ENCODE data around the gene MAK. TPM values are rescaled to one million over a fixed set of nuclear protein-coding genes. Genes with fewer than 3 reads are reported as not detected.
"Not testable (repeated sequence)": the region's sequence is repeated elsewhere in the genome, so short reads cannot be mapped to it uniquely, and the experiment has no call there.

The MAK gene, protein sequence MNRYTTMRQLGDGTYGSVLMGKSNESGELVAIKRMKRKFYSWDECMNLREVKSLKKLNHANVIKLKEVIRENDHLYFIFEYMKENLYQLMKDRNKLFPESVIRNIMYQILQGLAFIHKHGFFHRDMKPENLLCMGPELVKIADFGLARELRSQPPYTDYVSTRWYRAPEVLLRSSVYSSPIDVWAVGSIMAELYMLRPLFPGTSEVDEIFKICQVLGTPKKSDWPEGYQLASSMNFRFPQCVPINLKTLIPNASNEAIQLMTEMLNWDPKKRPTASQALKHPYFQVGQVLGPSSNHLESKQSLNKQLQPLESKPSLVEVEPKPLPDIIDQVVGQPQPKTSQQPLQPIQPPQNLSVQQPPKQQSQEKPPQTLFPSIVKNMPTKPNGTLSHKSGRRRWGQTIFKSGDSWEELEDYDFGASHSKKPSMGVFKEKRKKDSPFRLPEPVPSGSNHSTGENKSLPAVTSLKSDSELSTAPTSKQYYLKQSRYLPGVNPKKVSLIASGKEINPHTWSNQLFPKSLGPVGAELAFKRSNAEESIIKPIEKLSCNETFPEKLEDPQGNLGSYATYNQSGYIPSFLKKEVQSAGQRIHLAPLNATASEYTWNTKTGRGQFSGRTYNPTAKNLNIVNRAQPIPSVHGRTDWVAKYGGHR
- polyA plus RNA-seq: 0.36 TPM
- long read RNA-seq, donor 1: 0 reads
- long read RNA-seq, donor 2: 0 reads
- long read RNA-seq, donor 3: 0 reads
- long read RNA-seq, donor 4, partial matches to known transcripts: 0 of 9 reads
- long read RNA-seq, donor 4, other reads (novel, unspliced or antisense): 9 of 9 reads
- long read RNA-seq, donor 5: 0 reads
- long read RNA-seq, donor 6: 0 reads
- long read RNA-seq, donor 7: 0 reads
- long read RNA-seq, donor 8: 0 reads
- long read RNA-seq, donor 9: 0 reads
- long read RNA-seq, donor 10: 0 reads
- long read RNA-seq, donor 11: 0 reads

DNA sequence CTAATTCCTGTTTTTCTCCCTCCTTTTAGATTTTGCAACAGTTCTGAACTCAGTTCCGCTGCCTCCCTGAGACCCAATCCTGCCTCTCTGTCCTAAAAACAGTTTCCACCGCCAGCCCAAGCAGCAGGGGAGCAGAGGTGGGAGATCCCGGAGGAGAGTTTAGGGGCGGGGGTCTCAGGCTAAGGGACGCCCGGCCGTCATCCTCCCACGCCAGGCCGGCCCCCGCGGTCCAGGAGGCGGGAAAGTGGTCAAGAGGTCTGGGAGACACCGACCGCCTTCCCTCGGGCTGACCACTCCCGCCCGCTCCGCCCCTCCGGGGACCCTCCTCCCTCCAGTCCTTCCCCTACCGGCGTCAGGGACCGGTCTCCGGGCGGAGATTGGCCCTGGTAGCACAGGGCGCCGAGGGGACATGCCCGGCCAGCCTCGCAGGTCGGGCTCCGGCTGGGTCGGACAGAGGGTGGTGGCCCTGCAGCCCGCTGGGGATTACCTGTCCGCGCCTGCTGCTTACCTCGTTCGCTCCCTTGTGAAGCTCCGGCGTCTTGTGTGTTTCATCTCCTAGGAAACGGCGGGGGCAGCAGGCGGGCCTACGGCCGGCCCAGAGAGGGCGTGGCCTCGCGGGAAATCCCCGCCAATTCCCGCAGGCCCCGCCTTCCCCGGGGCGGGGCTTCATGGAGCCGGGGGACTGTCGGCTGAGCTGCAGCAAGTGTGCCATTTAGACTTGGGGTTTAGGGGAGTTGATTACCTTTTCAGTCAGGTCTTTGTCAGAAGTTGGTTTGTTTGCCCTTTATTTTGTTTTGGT lies at the start of gene MAK:
TSS of gene MAK (minus strand) at position 545 of the 799 bp plus-strand sequence. CDS start 7,891 bp downstream, outside the sequence.
- Histone ChIP-seq H3K36me3 (ENCODE audit: control insufficient read depth, insufficient read depth, low read length) (no peaks in the 10 kb centered on the region), H3K27ac (ENCODE audit: low read length) (no peak within 1 kb of the TSS), H3K4me1 (ENCODE audit: control insufficient read depth, insufficient read depth, low read length) (peaks cover 7% of the 10 kb centered on the region), H3K4me3 (ENCODE audit: low read length) (peak within 1 kb of the TSS; percentile 61), H3K27me3 (ENCODE audit: control insufficient read depth, insufficient read depth, low read length) (peaks cover 31% of the 10 kb centered on the region), H3K9me3 (ENCODE audit: control insufficient read depth, low read depth, low read length) (peaks cover 16% of the 10 kb centered on the region)
- WGBS (ENCODE audit: insufficient coverage, low lambda C conversion rate): no CpG with 5 or more reads among the region's 53 CpGs
- DNase-seq: peak; percentile 87 to 93

DNA sequence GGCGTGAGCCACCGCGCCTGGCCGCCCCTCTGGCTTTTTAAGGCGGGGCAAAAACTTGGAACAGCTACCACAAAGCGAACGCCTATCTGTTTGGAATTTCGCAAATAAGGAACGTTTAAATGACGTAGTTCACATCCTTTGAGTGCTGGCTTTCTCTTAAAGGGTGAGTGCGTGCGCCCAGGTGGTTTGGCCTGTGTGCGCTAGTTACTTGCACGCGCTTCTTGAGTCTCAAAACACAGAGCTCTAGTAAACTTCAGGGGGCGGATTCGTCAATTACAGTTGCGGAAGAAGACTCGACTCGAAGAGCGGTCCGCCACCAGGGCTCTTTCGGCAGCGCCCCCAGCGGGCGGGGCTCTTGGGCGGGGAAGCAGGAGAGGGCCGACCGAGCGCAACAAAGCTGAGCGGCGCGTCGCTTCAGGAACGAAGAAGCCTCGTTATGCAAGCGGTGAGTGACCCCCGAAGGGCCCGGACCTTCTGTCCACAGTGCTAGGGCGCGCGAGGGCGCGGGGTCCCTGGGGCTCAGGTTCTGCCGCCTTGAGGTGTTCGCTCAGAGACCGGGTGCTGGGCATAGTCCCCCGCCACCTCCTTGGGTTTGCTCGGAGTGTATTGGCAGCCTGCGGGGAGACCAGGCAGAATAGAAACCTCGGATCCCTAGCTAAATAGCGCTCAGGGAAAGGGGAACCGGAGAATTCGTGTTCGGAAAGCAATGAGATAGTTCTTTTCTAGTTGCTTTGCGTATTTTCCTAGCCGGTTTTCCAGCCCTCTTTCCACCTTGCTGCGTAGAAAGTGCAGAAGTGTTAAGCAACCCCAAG lies 48.6 kb upstream of the MAK start, which contains the start of gene SYCP2L:
TSS of gene SYCP2L (plus strand) at position 362 of the 812 bp plus-strand sequence. CDS start at position 437, 75 bp downstream.
- Histone ChIP-seq H3K9me3 (ENCODE audit: control insufficient read depth, low read depth, low read length) (peaks cover 9% of the 10 kb centered on the region), H3K27me3 (ENCODE audit: control insufficient read depth, insufficient read depth, low read length) (peaks cover 60% of the 10 kb centered on the region), H3K27ac (ENCODE audit: low read length) (no peak within 1 kb of the TSS), H3K36me3 (ENCODE audit: control insufficient read depth, insufficient read depth, low read length) (no peaks in the 10 kb centered on the region), H3K4me1 (ENCODE audit: control insufficient read depth, insufficient read depth, low read length) (peaks cover 4% of the 10 kb centered on the region), H3K4me3 (ENCODE audit: low read length) (peak within 1 kb of the TSS; percentile 37)
- no CpG with 5 or more reads among the region's 58 CpGs for WGBS (ENCODE audit: insufficient coverage, low lambda C conversion rate)
- DNase-seq: peak; percentile 33 to 52

DNA sequence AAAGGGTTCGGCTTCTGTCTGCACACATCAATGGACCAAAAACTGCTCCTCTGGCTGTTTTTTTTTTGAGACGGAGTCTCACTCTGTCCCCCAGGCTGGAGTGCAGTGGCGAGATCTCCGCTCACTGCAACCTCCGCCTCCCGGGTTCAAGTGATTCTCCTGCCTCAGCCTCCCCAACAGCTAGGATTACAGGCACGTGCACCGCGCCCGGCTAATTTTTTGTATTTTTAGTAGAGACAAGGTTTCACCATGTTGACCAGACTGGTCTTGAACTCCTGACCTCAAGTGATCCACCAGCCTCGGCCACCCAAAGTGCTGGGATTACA lies 48.0 kb upstream of the MAK start:
- not testable (repeated sequence) for H3K36me3 ChIP-seq (ENCODE audit: control insufficient read depth, insufficient read depth, low read length); H3K9me3 ChIP-seq (ENCODE audit: control insufficient read depth, low read depth, low read length); DNase-seq; H3K4me3 ChIP-seq (ENCODE audit: low read length); H3K4me1 ChIP-seq (ENCODE audit: control insufficient read depth, insufficient read depth, low read length); H3K27ac ChIP-seq (ENCODE audit: low read length)
- WGBS (ENCODE audit: insufficient coverage, low lambda C conversion rate): no CpG with 5 or more reads among the region's 11 CpGs
- peaks cover 65% of the 10 kb centered on the region for H3K27me3 ChIP-seq (ENCODE audit: control insufficient read depth, insufficient read depth, low read length)

DNA sequence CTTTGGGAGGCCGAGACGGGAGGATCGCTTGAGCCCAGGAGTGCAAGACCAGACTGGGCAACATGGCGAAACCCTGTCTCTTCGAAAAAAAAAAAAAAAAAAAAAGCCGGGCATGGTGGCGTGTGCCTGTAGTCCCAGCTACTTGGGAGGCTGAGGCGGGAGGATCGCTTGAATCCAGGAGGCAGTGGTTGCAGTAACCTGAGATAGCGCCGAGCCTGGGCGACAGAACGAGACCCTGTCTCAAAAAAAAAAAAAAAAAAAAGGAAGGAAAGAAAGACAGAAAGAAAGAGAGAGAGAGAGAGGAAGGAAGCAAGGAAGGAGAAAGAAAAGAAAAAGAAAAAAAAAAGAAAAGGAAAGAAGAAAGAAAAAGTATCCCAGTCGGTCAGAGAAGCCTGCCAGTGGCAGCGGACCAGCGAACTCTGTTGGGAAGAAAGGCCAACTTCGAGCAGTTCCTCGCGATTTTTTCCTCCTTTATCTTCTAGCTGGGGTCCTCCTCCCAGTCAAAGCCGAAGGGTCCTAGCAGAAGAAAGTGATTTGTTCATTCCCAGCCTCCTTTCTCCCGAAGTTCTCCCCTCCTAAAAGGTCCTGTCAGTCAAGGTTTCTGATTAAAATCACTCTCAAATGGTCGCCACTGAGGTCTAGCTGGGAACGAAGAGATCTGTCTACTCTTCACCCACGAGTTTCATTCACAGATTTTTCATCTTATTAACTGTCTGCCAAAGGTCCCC lies 46.1 kb upstream of the MAK start:
- Histone ChIP-seq H3K36me3 (ENCODE audit: control insufficient read depth, insufficient read depth, low read length) (no peaks in the 10 kb centered on the region), H3K27ac (ENCODE audit: low read length) (no peak overlapping the region), H3K27me3 (ENCODE audit: control insufficient read depth, insufficient read depth, low read length) (peaks cover 84% of the 10 kb centered on the region), H3K9me3 (ENCODE audit: control insufficient read depth, low read depth, low read length) (peaks cover 4% of the 10 kb centered on the region), H3K4me1 (ENCODE audit: control insufficient read depth, insufficient read depth, low read length) (peaks cover 4% of the 10 kb centered on the region), H3K4me3 (ENCODE audit: low read length) (no peak overlapping the region)
- DNase-seq: no peak
- WGBS (ENCODE audit: insufficient coverage, low lambda C conversion rate): 12% methylated on average over 6 of the region's 24 CpGs

DNA sequence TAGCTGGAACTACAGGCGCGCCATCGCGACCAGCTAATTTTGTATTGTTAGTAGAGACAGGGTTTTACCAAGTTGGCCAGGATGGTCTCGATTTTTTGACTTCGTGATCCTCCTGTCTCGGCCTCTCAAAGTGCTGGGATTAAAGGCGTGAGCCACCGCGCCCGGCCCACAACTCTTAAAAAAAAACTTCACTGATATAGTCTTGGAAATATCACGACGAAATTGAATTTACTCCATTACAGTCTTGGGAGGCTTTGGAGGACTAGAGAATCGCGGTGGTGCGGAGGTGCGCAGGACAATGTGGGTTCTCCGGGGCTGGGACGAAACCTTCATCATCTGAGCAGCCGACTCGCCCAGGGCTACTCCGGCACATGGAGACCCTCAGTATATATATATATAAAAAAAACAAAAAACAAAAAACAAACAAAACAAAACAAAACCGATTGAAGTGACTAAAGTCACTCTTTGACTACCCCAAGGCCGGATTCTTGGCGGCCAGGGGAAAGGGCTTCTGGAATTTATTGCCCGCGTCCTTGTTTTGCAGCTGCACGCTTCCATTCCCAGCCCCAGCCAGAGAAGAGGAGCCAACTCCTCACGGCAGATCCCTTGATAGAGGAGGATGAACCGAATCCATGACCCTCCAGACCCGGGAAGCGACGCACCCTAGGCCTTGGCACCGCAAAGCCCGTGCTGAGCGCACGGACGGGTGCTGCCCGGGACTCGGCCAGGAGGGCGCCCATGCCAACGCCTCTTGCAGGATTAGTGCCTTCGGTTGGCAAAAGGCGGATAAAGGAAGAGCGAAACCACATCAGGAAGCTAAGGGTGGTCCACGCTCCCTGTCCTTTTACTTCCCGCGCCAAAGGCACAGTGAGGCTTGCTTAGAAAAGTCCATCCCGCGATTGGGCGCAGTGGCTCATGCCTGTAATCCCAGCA lies 45.2 kb upstream of the MAK start:
- Histone ChIP-seq H3K27ac (ENCODE audit: low read length) (no peak overlapping the region), H3K4me1 (ENCODE audit: control insufficient read depth, insufficient read depth, low read length) (peaks cover 4% of the 10 kb centered on the region), H3K36me3 (ENCODE audit: control insufficient read depth, insufficient read depth, low read length) (no peaks in the 10 kb centered on the region), H3K27me3 (ENCODE audit: control insufficient read depth, insufficient read depth, low read length) (peaks cover 87% of the 10 kb centered on the region), H3K4me3 (ENCODE audit: low read length) (no peak overlapping the region), H3K9me3 (ENCODE audit: control insufficient read depth, low read depth, low read length) (peaks cover 4% of the 10 kb centered on the region)
- no peak for DNase-seq
- WGBS (ENCODE audit: insufficient coverage, low lambda C conversion rate): 0% methylated on average over 3 of the region's 51 CpGs

DNA sequence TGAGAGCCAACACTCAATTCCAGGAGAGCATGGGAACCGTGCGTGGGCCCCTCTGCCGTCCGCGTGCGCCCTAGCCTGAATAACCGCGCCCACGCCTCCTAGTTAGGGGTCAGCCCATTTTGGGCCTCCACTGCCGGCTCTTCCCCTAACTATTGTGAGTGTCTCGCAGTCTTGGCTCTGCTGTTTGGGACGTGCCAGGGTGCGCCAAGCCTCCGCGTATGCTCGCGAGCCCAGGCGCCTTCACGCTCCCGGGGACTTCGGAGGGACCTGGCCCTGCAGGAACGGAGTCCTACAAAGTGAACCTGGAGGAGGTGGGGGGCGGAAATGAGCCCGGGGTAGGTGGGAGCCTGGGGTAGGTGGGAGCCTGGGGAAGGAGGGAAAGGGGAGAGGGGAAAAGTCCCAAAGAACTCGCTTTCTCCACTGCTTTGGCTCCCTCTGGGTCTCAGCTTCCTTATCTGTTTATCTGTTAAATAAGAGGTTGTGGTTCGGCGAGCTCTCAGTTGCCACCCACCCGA lies 44.4 kb upstream of the MAK start:
- no peak overlapping the region for H3K27ac ChIP-seq (ENCODE audit: low read length)
- no peaks in the 10 kb centered on the region for H3K36me3 ChIP-seq (ENCODE audit: control insufficient read depth, insufficient read depth, low read length)
- H3K27me3 ChIP-seq (ENCODE audit: control insufficient read depth, insufficient read depth, low read length): peaks cover 84% of the 10 kb centered on the region
- no peak overlapping the region for H3K4me3 ChIP-seq (ENCODE audit: low read length)
- H3K9me3 ChIP-seq (ENCODE audit: control insufficient read depth, low read depth, low read length): peaks cover 4% of the 10 kb centered on the region
- 0% methylated on average over 2 of the region's 28 CpGs for WGBS (ENCODE audit: insufficient coverage, low lambda C conversion rate)
- no peak for DNase-seq
- H3K4me1 ChIP-seq (ENCODE audit: control insufficient read depth, insufficient read depth, low read length): peaks cover 4% of the 10 kb centered on the region

DNA sequence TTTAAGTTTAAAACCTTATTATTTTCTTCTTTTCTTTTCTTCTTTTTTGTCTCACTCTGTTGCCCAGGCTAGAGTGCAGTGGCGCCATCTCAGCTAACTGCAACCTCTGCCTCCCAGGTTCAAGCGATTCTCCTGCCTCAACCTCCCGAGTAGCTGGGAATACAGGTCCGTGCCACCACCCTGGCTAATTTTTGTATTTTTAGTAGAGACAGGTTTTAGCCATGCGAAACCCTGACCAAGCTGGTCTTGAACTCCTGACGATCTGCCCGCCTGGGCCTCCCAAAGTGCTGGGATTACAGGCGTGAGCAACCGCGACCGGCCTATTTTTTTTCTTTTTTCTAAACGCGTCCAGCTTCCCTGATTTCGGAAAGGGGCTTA lies 43.9 kb upstream of the MAK start:
- not testable (repeated sequence) for H3K36me3 ChIP-seq (ENCODE audit: control insufficient read depth, insufficient read depth, low read length); H3K4me1 ChIP-seq (ENCODE audit: control insufficient read depth, insufficient read depth, low read length); H3K4me3 ChIP-seq (ENCODE audit: low read length); DNase-seq; H3K27ac ChIP-seq (ENCODE audit: low read length); H3K9me3 ChIP-seq (ENCODE audit: control insufficient read depth, low read depth, low read length)
- WGBS (ENCODE audit: insufficient coverage, low lambda C conversion rate): no CpG with 5 or more reads among the region's 14 CpGs
- H3K27me3 ChIP-seq (ENCODE audit: control insufficient read depth, insufficient read depth, low read length): peaks cover 81% of the 10 kb centered on the region

DNA sequence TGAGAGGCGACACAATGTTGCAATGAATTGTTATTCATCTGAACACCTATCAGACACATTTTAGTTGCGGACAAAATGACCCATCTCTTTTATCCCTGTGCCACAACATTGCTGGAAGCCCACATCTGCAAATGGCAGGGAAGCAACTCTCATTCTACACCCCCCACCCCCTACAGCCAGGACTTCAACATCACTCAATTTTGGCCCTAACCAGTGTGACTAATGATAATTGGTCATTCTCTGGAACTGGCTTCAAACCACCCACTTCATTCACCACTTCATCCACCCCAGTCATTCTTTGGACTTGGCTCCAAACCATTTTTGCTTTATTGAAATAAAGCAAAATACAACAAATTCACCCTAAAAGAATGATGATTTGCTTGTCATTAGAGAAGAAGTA lies 42.0 kb upstream of the MAK start:
- DNase-seq: no peak
- H3K9me3 ChIP-seq (ENCODE audit: control insufficient read depth, low read depth, low read length): peaks cover 4% of the 10 kb centered on the region
- no peaks in the 10 kb centered on the region for H3K36me3 ChIP-seq (ENCODE audit: control insufficient read depth, insufficient read depth, low read length)
- peaks cover 65% of the 10 kb centered on the region for H3K27me3 ChIP-seq (ENCODE audit: control insufficient read depth, insufficient read depth, low read length)
- H3K4me1 ChIP-seq (ENCODE audit: control insufficient read depth, insufficient read depth, low read length): no peaks in the 10 kb centered on the region
- no peak overlapping the region for H3K27ac ChIP-seq (ENCODE audit: low read length)
- no CpG with 5 or more reads among the region's 2 CpGs for WGBS (ENCODE audit: insufficient coverage, low lambda C conversion rate)
- no peak overlapping the region for H3K4me3 ChIP-seq (ENCODE audit: low read length)
